HepG2 (cell line): ENCODE results near the gene SELENOV.

Experiments
- CTCF ChIP-seq: sonication (generic); formaldehyde crosslinking; IDR thresholded peaks from 2 replicates; pipeline ENCODE4 v1.5.0; 2020; ENCODE audit warnings: mild to moderate bottlenecking, missing genetic modification reagents, moderate library complexity
- FOXO4 ChIP-seq: sonication (generic); formaldehyde crosslinking; conservative IDR thresholded peaks from 2 replicates; pipeline ENCODE4 v1.8.1; 2023; ENCODE audit warnings: missing genetic modification reagents
- HMG20A ChIP-seq: IDR thresholded peaks from 2 replicates; pipeline ENCODE4 v1.6.1; 2016; ENCODE audit warnings: borderline replicate concordance
- HOXD1 ChIP-seq: sonication (generic); formaldehyde crosslinking; IDR thresholded peaks from 2 replicates; pipeline ENCODE4 v1.5.0; 2020; ENCODE audit warnings: missing genetic modification reagents
- KAT2B ChIP-seq: fragments of 150-350 bp; IDR thresholded peaks from 2 replicates; pipeline ENCODE4 v1.6.1; 2014; ENCODE audit warnings: low read depth, low read length, borderline replicate concordance
- POLR2AphosphoS2 ChIP-seq: IDR thresholded peaks from 2 replicates; pipeline ENCODE4 v1.6.1; 2011; ENCODE audit warnings: low read depth, low read length, improper control_type of control experiment
- YY1 ChIP-seq: IDR thresholded peaks from 2 replicates; pipeline ENCODE4 v1.6.1; 2011; ENCODE audit warnings: low read length, low read depth, moderate library complexity, mild to moderate bottlenecking; ENCODE audit not compliant: insufficient read depth, insufficient replicate concordance
- ZBTB33 ChIP-seq: sonication (generic); formaldehyde crosslinking; IDR thresholded peaks from 2 replicates; pipeline ENCODE4 v1.4.0; 2020; ENCODE audit warnings: missing genetic modification reagents
- ZBTB7A ChIP-seq: sonication (generic); formaldehyde crosslinking; IDR thresholded peaks from 2 replicates; pipeline ENCODE4 v1.8.0; 2022; ENCODE audit warnings: mild to moderate bottlenecking, missing genetic modification reagents
- ZNF274 ChIP-seq: sonication (generic); formaldehyde crosslinking; IDR thresholded peaks from 2 replicates; pipeline ENCODE4 v1.5.1; 2020; ENCODE audit warnings: mild to moderate bottlenecking, missing genetic modification reagents
- ZNF335 ChIP-seq: sonication (generic); formaldehyde crosslinking; IDR thresholded peaks from 2 replicates; pipeline ENCODE4 v1.4.0; 2020; ENCODE audit warnings: missing genetic modification reagents
- ZNF644 ChIP-seq: IDR thresholded peaks from 2 replicates; pipeline ENCODE4 v1.6.1; 2016; ENCODE audit warnings: low read depth
- ZNF704 ChIP-seq: sonication (generic); formaldehyde crosslinking; IDR thresholded peaks from 2 replicates; pipeline ENCODE4 v1.8.1; 2023; ENCODE audit warnings: mild to moderate bottlenecking, inconsistent platforms, moderate library complexity, missing genetic modification reagents, borderline replicate concordance
- TF ChIP-seq, protein P1 (sequence below): sonication (generic); formaldehyde crosslinking; IDR thresholded peaks from 2 replicates; pipeline ENCODE4 v1.9.0; 2021; ENCODE audit warnings: mild to moderate bottlenecking, missing genetic modification reagents

- TF ChIP-seq ZNF335 (CRISPR knock-in tag), result no peak
- TF ChIP-seq KAT2B, result no peak
- no peak for TF ChIP-seq HOXD1 (CRISPR knock-in tag)
- TF ChIP-seq POLR2AphosphoS2, result no peak
- no peak for TF ChIP-seq ZNF644 (CRISPR knock-in tag)
- no peak for TF ChIP-seq ZBTB33 (CRISPR knock-in tag)
- no peak for TF ChIP-seq ZNF274 (CRISPR knock-in tag)
- no peak for TF ChIP-seq FOXO4 (CRISPR knock-in tag)
- TF ChIP-seq CTCF, result no peak
- TF ChIP-seq, protein P1, sequence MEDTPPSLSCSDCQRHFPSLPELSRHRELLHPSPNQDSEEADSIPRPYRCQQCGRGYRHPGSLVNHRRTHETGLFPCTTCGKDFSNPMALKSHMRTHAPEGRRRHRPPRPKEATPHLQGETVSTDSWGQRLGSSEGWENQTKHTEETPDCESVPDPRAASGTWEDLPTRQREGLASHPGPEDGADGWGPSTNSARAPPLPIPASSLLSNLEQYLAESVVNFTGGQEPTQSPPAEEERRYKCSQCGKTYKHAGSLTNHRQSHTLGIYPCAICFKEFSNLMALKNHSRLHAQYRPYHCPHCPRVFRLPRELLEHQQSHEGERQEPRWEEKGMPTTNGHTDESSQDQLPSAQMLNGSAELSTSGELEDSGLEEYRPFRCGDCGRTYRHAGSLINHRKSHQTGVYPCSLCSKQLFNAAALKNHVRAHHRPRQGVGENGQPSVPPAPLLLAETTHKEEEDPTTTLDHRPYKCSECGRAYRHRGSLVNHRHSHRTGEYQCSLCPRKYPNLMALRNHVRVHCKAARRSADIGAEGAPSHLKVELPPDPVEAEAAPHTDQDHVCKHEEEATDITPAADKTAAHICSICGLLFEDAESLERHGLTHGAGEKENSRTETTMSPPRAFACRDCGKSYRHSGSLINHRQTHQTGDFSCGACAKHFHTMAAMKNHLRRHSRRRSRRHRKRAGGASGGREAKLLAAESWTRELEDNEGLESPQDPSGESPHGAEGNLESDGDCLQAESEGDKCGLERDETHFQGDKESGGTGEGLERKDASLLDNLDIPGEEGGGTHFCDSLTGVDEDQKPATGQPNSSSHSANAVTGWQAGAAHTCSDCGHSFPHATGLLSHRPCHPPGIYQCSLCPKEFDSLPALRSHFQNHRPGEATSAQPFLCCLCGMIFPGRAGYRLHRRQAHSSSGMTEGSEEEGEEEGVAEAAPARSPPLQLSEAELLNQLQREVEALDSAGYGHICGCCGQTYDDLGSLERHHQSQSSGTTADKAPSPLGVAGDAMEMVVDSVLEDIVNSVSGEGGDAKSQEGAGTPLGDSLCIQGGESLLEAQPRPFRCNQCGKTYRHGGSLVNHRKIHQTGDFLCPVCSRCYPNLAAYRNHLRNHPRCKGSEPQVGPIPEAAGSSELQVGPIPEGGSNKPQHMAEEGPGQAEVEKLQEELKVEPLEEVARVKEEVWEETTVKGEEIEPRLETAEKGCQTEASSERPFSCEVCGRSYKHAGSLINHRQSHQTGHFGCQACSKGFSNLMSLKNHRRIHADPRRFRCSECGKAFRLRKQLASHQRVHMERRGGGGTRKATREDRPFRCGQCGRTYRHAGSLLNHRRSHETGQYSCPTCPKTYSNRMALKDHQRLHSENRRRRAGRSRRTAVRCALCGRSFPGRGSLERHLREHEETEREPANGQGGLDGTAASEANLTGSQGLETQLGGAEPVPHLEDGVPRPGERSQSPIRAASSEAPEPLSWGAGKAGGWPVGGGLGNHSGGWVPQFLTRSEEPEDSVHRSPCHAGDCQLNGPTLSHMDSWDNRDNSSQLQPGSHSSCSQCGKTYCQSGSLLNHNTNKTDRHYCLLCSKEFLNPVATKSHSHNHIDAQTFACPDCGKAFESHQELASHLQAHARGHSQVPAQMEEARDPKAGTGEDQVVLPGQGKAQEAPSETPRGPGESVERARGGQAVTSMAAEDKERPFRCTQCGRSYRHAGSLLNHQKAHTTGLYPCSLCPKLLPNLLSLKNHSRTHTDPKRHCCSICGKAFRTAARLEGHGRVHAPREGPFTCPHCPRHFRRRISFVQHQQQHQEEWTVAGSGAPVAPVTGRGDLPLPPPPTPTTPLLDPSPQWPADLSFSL (CRISPR knock-in tag), result no peak
- TF ChIP-seq ZNF704, result no peak
- TF ChIP-seq ZBTB7A (CRISPR knock-in tag), result no peak
- TF ChIP-seq YY1, result no peak
- TF ChIP-seq HMG20A (CRISPR knock-in tag), result no peak
Measured at GRCh38 chr19:39515551-39516191, 732 bp downstream of the SELENOV start.
